ENCODE data around the gene ZNF497.

ZNF497 gene

GRCh38 chr19:58305932-58306323 lies 56.6 kb downstream of the ZNF497 start:
- peak overlapping the region; percentile 82 for H3K4me2 ChIP-seq
- no peak overlapping the region for H3K4me3 ChIP-seq (IDR thresholded peaks at IDR 0.05; ENCODE audit: insufficient read depth, low read depth, low read length)
- no peak for TF ChIP-seq CTCF (conservative IDR thresholded peaks at IDR 0.05; ENCODE audit: low read depth, low read length)
- H2AFZ ChIP-seq (ENCODE audit: low read depth): peak overlapping the region; percentile 59; the same call in 1 of the 2 replicates
- no peaks in the 10 kb centered on the region for H4K20me1 ChIP-seq (ENCODE audit: insufficient read depth)
- peak overlapping the region; percentile 62; the same call in 1 of the 2 replicates for H3K9ac ChIP-seq
- no peak overlapping the region; the same call in 1 of the 2 replicates for H3K27ac ChIP-seq
- H3K27me3 ChIP-seq (ENCODE audit: insufficient read depth, low read depth): no peaks in the 10 kb centered on the region
- peaks cover 10% of the 10 kb centered on the region for H3K4me1 ChIP-seq (ENCODE audit: low read depth, poor library complexity, severe bottlenecking)
- peaks cover 18% of the 10 kb centered on the region; the same call in 1 of the 2 replicates for H3K36me3 ChIP-seq (ENCODE audit: insufficient read depth)
- H3K79me2 ChIP-seq (ENCODE audit: insufficient read depth, low read depth): peaks cover 7% of the 10 kb centered on the region; the same call in 1 of the 2 replicates

GRCh38 chr19:58305065-58305931 lies 57.3 kb downstream of the ZNF497 start, which contains the start of gene ERVK3-1:
Gene ERVK3-1, plus strand, starts transcription at chr19:58305377. Its CDS starts 6,792 bp downstream, at chr19:58312169.
- Histone ChIP-seq H3K79me2 (ENCODE audit: insufficient read depth, low read depth) (peaks cover 7% of the 10 kb centered on the region; the same call in 1 of the 2 replicates), H3K4me1 (ENCODE audit: low read depth, poor library complexity, severe bottlenecking) (peaks cover 10% of the 10 kb centered on the region)
- no peak for TF ChIP-seq CTCF (conservative IDR thresholded peaks at IDR 0.05; ENCODE audit: low read depth, low read length)

GRCh38 chr19:58304748-58305064 lies 57.8 kb downstream of the ZNF497 start:
- H4K20me1 ChIP-seq (ENCODE audit: insufficient read depth): no peaks in the 10 kb centered on the region
- no peak overlapping the region for H3K27ac ChIP-seq
- H3K36me3 ChIP-seq (ENCODE audit: insufficient read depth): peaks cover 14% of the 10 kb centered on the region; the same call in 1 of the 2 replicates
- H2AFZ ChIP-seq (ENCODE audit: low read depth): peak overlapping the region; percentile 59
- no peak overlapping the region for H3K9ac ChIP-seq
- TF ChIP-seq CTCF (conservative IDR thresholded peaks at IDR 0.05; ENCODE audit: low read depth, low read length): no peak
- no peak overlapping the region for H3K4me3 ChIP-seq (IDR thresholded peaks at IDR 0.05; ENCODE audit: insufficient read depth, low read depth, low read length)
- H3K4me2 ChIP-seq: peak overlapping the region; percentile 33; the same call in 1 of the 2 replicates
- H3K4me1 ChIP-seq (ENCODE audit: low read depth, poor library complexity, severe bottlenecking): peaks cover 10% of the 10 kb centered on the region
- H3K79me2 ChIP-seq (ENCODE audit: insufficient read depth, low read depth): peaks cover 7% of the 10 kb centered on the region; the same call in 1 of the 2 replicates
- no peaks in the 10 kb centered on the region for H3K27me3 ChIP-seq (ENCODE audit: insufficient read depth, low read depth)

More at GRCh38 chr19:58305065-58305931, 57.3 kb downstream of the ZNF497 start, which contains the start of gene ERVK3-1:
- Histone ChIP-seq H3K4me3 (IDR thresholded peaks at IDR 0.05; ENCODE audit: insufficient read depth, low read depth, low read length) (no peak within 1 kb of the TSS), H3K27ac (peak within 1 kb of the TSS; percentile 38; the same call in 1 of the 2 replicates), H4K20me1 (ENCODE audit: insufficient read depth) (no peaks in the 10 kb centered on the region), H3K4me2 (peak within 1 kb of the TSS; percentile 82), H3K36me3 (ENCODE audit: insufficient read depth) (peaks cover 18% of the 10 kb centered on the region; the same call in 1 of the 2 replicates), H3K27me3 (ENCODE audit: insufficient read depth, low read depth) (no peaks in the 10 kb centered on the region), H3K9ac (peak within 1 kb of the TSS; percentile 62), H2AFZ (ENCODE audit: low read depth) (peak within 1 kb of the TSS; percentile 59)
